ENCODE data around the gene HEXB. TPM values are rescaled to one million over a fixed set of nuclear protein-coding genes. Genes with fewer than 3 reads are reported as not detected.

The HEXB gene
- total and polyA plus RNA-seq, 2 of the 13 experiments (the other 11 are each of a cell fraction or from before 2014, with no cell fraction given) = 100 to 104 TPM

- peak; percentile 58; the same call in 1 of the 2 replicates for TF ChIP-seq SIN3A (IDR thresholded peaks at IDR 0.05; ENCODE audit: borderline replicate concordance, low read depth, low read length)
- peak; percentile 84; the same call in 1 of the 2 replicates for TF ChIP-seq ZZZ3 (CRISPR knock-in tag; IDR thresholded peaks at IDR 0.05; ENCODE audit: borderline replicate concordance)
- TF ChIP-seq SETDB1 (CRISPR knock-in tag; IDR thresholded peaks at IDR 0.05; ENCODE audit: borderline replicate concordance) = 0 out of 2 replicates have a peak, but pooled peaks have one; percentile 19
- peak; percentile 81 for TF ChIP-seq BORCS8-MEF2B (CRISPR knock-in tag; IDR thresholded peaks at IDR 0.05)
- peak; percentile 58 for TF ChIP-seq TBX2 (CRISPR knock-in tag; IDR thresholded peaks at IDR 0.05; ENCODE audit: borderline replicate concordance)
- peak; percentile 70; the same call in 1 of the 2 replicates for TF ChIP-seq ZFP41 (CRISPR knock-in tag; IDR thresholded peaks at IDR 0.05; ENCODE audit: borderline replicate concordance)
- TF ChIP-seq ARID4A (CRISPR knock-in tag; IDR thresholded peaks at IDR 0.05; ENCODE audit: borderline replicate concordance) = peak; percentile 97
- TF ChIP-seq HNF1B (CRISPR knock-in tag; IDR thresholded peaks at IDR 0.05) = peak; percentile 90
- TF ChIP-seq KLF9 (CRISPR knock-in tag; IDR thresholded peaks at IDR 0.05; ENCODE audit: low read depth) = peak; percentile 79; the same call in 1 of the 2 replicates
- peak; percentile 79 for TF ChIP-seq ARID5B (CRISPR knock-in tag; IDR thresholded peaks at IDR 0.05)
- TF ChIP-seq EEA1 (CRISPR knock-in tag; IDR thresholded peaks at IDR 0.05; ENCODE audit: borderline replicate concordance) = peak; percentile 60; the same call in 1 of the 2 replicates
- TF ChIP-seq RFXAP (CRISPR knock-in tag; IDR thresholded peaks at IDR 0.05; ENCODE audit: borderline replicate concordance) = peak; percentile 87; the same call in 1 of the 2 replicates
- no peak for TF ChIP-seq PAWR (CRISPR knock-in tag; IDR thresholded peaks at IDR 0.05; ENCODE audit: borderline replicate concordance)
- 0 out of 2 replicates have a peak, but pooled peaks have one; percentile 54 for TF ChIP-seq ZNF563 (CRISPR knock-in tag; IDR thresholded peaks at IDR 0.05)
- TF ChIP-seq YEATS4 (CRISPR knock-in tag; IDR thresholded peaks at IDR 0.05; ENCODE audit: borderline replicate concordance) = peak; percentile 96
- 0 out of 2 replicates have a peak, but pooled peaks have one; percentile 56 for TF ChIP-seq ZFP82 (CRISPR knock-in tag; IDR thresholded peaks at IDR 0.05; ENCODE audit: borderline replicate concordance)
- TF ChIP-seq XRCC5 (optimal IDR thresholded peaks at IDR 0.05; ENCODE audit: low read length) = peak; percentile 99
Observed at GRCh38 chr5:74766849-74767578, 82.0 kb downstream of the HEXB start, which contains the start of the genes GFM2 and NSA2 (continued).

All from HepG2 (cell line).